Kidney (tissue), 14 donors: ENCODE results near the gene SLC25A11. TPM values are rescaled to one million over a fixed set of nuclear protein-coding genes. Genes with fewer than 3 reads are reported as not detected.

Experiments used
- DNase-seq, 5 donors: peaks; one replicate each; pipeline ENCODE4 v3.0.0-alpha.2; 2013 to 2020
- FAIRE-seq: peaks from 2 replicates; lab custom pipeline; 2012; peaks lifted over from hg19 to GRCh38; lab: Jason Lieb, UNC
- H3K27ac ChIP-seq, 2 donors: one replicate each; pipeline ENCODE4 v1.7.0; 2013; ENCODE audit warnings: low read depth in 2 of 2, low read length in 2 of 2, inconsistent platforms in 1 of 2
- H3K27me3 ChIP-seq: one replicate; pipeline ENCODE4 v1.7.1; 2013; ENCODE audit warnings: low read length, inconsistent platforms; ENCODE audit not compliant: control insufficient read depth, insufficient read depth
- H3K36me3 ChIP-seq, 3 donors: one replicate each; pipeline versions ENCODE4 v1.7.0 to v1.7.1; 2013; ENCODE audit warnings: low read length in 3 of 3, control low read depth in 1 of 3, inconsistent platforms in 1 of 3; ENCODE audit not compliant: insufficient read depth in 3 of 3, control insufficient read depth in 2 of 3
- H3K4me1 ChIP-seq, 3 donors: one replicate each; pipeline versions ENCODE4 v1.7.0 to v1.7.1; 2013; ENCODE audit warnings: low read length in 3 of 3, inconsistent platforms in 1 of 3, low read depth in 1 of 3; ENCODE audit not compliant: control insufficient read depth in 2 of 3, insufficient read depth in 2 of 3
- H3K4me3 ChIP-seq, 3 donors: one replicate each; pipeline versions ENCODE4 v1.7.0 to v1.8.1; 2013; ENCODE audit warnings: low read length in 3 of 3, control low read depth in 1 of 3, inconsistent platforms in 1 of 3
- H3K9ac ChIP-seq, 3 donors: one replicate each; pipeline versions ENCODE4 v1.7.0 to v1.7.1; 2013; ENCODE audit warnings: low read length in 3 of 3, control low read depth in 1 of 3, inconsistent platforms in 1 of 3
- H3K9me3 ChIP-seq, 3 donors: one replicate each; pipeline versions ENCODE4 v1.7.0 to v1.7.1; 2013; ENCODE audit warnings: low read length in 3 of 3, control low read depth in 1 of 3, inconsistent platforms in 1 of 3; ENCODE audit not compliant: control insufficient read depth in 2 of 3, insufficient read depth in 1 of 3
- CTCF ChIP-seq: IDR thresholded peaks from 3 replicates; pipeline ENCODE4 v1.5.1; 2012; ENCODE audit warnings: mild to moderate bottlenecking, moderate library complexity, borderline replicate concordance; ENCODE audit not compliant: insufficient read depth; ENCODE audit errors: extremely low read depth
- intact Hi-C: fragments of 100-400 bp; cut with DNase I; formaldehyde crosslinking; loops from one replicate; pipeline ENCODE4 v1.11.1; 2022
- polyA plus RNA-seq: library from polyadenylated mRNA; stranded (reverse); fragments of 350-450 nt; fragmentation: Illumina TruSeq; extraction: RNeasy Lipid Tissue Mini Kit (QIAGEN cat#74804); gene quantifications from one replicate; pipeline ENCODE4 v1.2.3, GENCODE V29; 2014; ENCODE audit warnings: low read depth, low replicate concordance; ENCODE audit not compliant: insufficient read depth
- total RNA-seq: library from RNA; stranded (reverse); fragmentation: NEBNext Ultra II Directional; extraction: Animal tissue kit (Norgen Biotek cat#: 25700); gene quantifications from one replicate; pipeline ENCODE4 v1.2.1, GENCODE V29; 2021
- donor health status: control.
- donor health status: control.
- donor health status: control.
- donor health status: control.
- donor health status: control.
- donor health status: DM: yes; HTN: yes; CAD: no.
- donor health status: Normal renal cell carcinoma (clear cell type).

The SLC25A11 gene
- total and polyA plus RNA-seq, 2 donors from 2014 or later = 60.0 to 173 TPM

DNA sequence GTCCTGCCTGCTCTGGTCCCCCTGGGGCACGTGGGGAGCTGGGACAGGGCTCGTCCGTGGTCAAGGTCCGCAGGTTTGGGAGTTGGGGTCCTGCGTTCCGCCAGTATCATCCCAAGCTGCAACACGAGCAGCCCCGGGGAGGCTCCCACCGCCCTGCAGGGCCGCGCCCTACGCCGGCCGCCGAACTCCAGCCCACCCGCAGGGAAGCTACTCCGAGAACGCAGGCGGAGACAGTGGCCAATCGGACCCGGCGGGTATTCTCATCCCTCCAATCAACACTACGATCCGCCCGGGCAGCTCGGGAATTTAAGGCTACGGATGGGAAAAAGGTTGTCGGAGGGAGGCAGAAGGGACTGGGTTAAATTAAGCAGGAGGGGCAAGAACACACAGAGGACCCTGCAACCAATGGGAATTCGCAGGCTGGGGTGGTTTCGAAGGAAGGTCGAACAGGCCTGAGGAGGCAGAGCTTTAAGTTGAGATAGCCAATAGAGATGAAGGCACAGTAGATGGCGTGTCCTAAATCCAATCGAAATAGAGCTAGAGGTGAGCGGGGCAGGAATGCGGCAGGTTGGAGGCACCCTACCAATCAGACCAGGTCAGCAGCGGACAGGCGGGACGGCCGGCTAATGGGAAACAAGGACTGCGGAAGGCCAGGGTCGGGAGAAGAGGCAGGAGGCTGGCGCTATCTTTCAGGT lies 27.1 kb upstream of the SLC25A11 start:
- Histone ChIP-seq H3K4me1 (peaks cover 3 to 28% (median 4%) of the 10 kb centered on the region in 3 donors), H3K27ac (peak overlapping the region; percentile 98 to 99), H3K4me3 (peak overlapping the region; percentile 93 to 99 (median 94)), H3K9me3 (no peaks in the 10 kb centered on the region), H3K36me3 (peaks cover 0 to 3% (median 0%) of the 10 kb centered on the region in 3 donors), H3K27me3 (no peaks in the 10 kb centered on the region), H3K9ac (peak overlapping the region; percentile 75 to 96 (median 95))
- peak; percentile 99 to 100 (median 100) for DNase-seq
- intact Hi-C loops = no loop called here
- TF ChIP-seq CTCF = no peak
- peak; percentile 99 for FAIRE-seq

- Histone ChIP-seq H3K4me3 (no peak overlapping the region), H3K9ac (no peak overlapping the region), H3K4me1 (peaks cover 3 to 28% (median 3%) of the 10 kb centered on the region in 3 donors), H3K27me3 (no peaks in the 10 kb centered on the region), H3K36me3 (peaks cover 2 to 4% (median 3%) of the 10 kb centered on the region in 3 donors), H3K9me3 (no peaks in the 10 kb centered on the region), H3K27ac (no peak overlapping the region)
- intact Hi-C loops = no loop called here
- DNase-seq = no peak
- no peak for FAIRE-seq
- no peak for TF ChIP-seq CTCF
Measured at GRCh38 chr17:4965311-4965986, 25.6 kb upstream of the SLC25A11 start.

GRCh38 chr17:4960279-4960922 lies 20.6 kb upstream of the SLC25A11 start:
- Histone ChIP-seq H3K4me1 (no peaks in the 10 kb centered on the region), H3K36me3 (peaks cover 2 to 18% (median 10%) of the 10 kb centered on the region in 3 donors), H3K9me3 (no peaks in the 10 kb centered on the region), H3K27me3 (no peaks in the 10 kb centered on the region), H3K9ac (no peak overlapping the region), H3K27ac (no peak overlapping the region), H3K4me3 (no peak overlapping the region)
- no peak for FAIRE-seq
- TF ChIP-seq CTCF = no peak
- intact Hi-C loops = no loop called here
- DNase-seq = no peak
